Coronary artery (tissue), 2 donors: ENCODE data around the gene AGPAT3.

ENCODE experiments used
- DNase-seq: peaks from one replicate; pipeline ENCODE4 v3.0.0-alpha.2; 2017; ENCODE audit warnings: low spot score
- H3K27ac ChIP-seq, 2 donors: fragments of 200-600 bp; sonication (generic); one replicate each; pipeline ENCODE4 v1.5.1; 2016 to 2019
- H3K4me3 ChIP-seq: fragments of 200-600 bp; sonication (generic); 2 replicates; pipeline ENCODE4 v1.5.1; 2016; ENCODE audit warnings: mild to moderate bottlenecking, moderate library complexity
- TF ChIP-seq, protein P1 (sequence below): fragments of 200-600 bp; sonication (generic); IDR thresholded peaks from one replicate; pipeline ENCODE4 v1.5.1; 2019; ENCODE audit warnings: antibody characterized with exemption

AGPAT3 gene

DNA sequence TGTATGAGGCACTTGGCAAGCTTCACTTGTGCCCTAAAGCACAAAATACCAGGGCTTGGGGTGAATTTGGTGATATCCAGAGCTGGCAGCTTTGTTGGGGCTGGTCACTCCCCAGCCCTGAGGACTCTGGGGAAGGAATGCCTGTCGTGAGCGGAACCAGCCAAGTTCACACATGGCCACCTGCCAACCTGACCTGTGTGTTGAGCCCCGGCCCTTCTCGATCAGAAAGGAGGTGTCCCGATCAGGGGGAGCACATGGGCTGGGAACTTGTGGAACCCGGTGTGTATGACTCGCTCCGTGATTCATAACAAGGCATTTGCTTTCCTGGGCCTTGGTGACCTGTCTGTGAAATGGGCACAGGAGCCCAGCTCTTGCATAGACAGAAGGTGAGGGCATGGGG is 43.1 kb downstream of the AGPAT3 start:
- TF ChIP-seq, protein P1, sequence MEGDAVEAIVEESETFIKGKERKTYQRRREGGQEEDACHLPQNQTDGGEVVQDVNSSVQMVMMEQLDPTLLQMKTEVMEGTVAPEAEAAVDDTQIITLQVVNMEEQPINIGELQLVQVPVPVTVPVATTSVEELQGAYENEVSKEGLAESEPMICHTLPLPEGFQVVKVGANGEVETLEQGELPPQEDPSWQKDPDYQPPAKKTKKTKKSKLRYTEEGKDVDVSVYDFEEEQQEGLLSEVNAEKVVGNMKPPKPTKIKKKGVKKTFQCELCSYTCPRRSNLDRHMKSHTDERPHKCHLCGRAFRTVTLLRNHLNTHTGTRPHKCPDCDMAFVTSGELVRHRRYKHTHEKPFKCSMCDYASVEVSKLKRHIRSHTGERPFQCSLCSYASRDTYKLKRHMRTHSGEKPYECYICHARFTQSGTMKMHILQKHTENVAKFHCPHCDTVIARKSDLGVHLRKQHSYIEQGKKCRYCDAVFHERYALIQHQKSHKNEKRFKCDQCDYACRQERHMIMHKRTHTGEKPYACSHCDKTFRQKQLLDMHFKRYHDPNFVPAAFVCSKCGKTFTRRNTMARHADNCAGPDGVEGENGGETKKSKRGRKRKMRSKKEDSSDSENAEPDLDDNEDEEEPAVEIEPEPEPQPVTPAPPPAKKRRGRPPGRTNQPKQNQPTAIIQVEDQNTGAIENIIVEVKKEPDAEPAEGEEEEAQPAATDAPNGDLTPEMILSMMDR: no peak
- H3K27ac ChIP-seq: no peak overlapping the region
- no peak overlapping the region for H3K4me3 ChIP-seq
- no peak for DNase-seq

DNA sequence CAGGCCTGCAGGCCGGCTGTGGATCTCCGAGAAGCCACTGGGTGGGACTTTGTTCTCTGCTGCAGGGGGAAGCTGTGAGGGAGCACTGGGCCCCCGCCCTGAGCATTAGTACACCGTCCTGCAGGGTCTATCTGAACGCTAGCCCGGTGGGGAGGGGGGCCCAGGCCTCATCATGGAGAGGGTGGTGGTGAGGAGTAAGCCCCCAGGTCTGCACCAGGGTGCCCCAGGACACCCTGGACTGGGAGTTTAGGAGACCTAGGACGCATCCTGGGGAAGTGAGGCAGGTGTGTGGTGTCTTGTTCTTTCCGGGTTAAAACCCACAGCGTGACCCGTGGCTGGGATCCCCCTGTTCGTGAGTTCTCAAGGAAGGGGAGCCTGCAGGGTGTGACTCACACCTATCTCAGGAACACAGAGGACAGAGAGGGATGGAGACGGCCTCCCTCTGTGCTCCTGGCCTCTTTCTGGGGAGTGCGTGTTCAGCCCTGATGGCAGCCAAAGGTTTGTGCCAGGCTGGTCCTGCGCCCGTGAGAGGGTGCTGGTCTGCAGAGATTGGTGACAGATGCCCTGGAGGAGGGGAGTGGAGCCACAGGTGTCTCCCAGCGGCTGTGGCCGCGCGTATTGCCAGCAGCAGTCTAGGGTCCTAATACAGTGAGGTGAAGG is 44.8 kb downstream of the AGPAT3 start:
- Histone ChIP-seq H3K4me3 (no peak overlapping the region), H3K27ac (no peak overlapping the region)
- TF ChIP-seq, protein P1: no peak
- DNase-seq: no peak

DNA sequence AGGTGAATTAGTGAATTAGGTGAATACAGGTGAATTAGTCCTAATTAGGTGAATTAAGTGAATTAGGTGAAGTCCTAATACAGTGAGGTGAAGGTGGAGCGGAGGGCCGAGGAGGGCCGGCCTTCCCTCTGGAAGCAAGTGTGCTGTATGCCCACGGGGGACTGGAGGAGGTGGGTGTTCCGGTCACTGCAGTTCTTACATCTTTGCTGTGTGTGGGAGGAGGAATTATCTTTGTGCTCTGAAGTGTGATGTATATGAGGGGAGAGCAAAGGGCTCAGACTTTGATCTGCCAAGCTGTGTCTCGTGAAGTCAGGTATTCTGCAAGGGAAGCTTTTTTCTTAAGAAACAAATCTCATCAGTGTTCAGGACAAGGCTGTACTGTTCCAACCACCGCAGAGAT is 45.4 kb downstream of the AGPAT3 start:
- DNase-seq: no peak
- TF ChIP-seq, protein P1: no peak
- H3K4me3 ChIP-seq: no peak overlapping the region
- H3K27ac ChIP-seq: no peak overlapping the region

DNA sequence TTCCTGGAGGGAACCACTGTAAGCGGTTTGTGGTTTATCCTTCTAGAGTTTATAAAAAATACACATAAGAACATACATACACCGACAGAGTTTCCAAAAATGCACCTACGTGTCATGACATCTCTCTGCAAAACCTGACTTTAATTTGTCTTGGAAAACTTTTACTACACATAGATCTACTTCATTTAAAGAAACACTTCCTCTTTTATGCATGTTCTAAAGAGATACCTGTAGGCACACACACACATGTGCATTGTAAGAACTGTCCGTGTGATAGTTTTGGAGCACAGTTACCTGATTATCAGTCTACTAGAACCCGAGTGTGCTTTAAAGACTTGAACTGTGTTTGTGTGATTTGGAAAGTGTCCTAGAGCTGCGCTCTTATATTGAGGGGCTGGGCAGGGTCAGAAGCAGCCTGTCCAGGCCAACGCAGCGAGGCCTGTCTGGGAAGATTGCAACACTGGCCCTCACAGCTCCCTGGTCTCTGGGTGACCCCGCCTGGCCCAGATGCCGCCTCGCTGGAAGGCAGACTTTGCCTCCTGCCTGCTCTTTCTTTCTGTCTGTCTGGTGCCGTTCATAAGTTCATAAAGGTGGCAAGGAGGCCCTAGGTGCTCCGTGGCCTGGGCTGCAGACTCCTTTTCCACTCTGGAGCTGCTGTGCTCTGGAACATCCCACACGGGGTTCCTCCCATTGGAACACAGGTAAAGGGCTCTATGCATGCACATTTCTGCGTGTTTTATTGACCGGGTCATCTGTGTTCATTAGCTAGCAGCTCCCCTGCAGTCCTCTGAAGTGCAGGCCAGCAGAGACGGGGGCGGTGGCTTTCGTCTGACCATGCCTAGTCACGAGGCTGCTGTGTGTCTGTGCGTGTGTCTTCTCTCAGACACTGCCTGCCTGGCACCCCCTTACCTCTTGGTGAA is 46.3 kb downstream of the AGPAT3 start:
- TF ChIP-seq, protein P1: no peak
- Histone ChIP-seq H3K4me3 (no peak overlapping the region), H3K27ac (no peak overlapping the region)
- DNase-seq: no peak

DNA sequence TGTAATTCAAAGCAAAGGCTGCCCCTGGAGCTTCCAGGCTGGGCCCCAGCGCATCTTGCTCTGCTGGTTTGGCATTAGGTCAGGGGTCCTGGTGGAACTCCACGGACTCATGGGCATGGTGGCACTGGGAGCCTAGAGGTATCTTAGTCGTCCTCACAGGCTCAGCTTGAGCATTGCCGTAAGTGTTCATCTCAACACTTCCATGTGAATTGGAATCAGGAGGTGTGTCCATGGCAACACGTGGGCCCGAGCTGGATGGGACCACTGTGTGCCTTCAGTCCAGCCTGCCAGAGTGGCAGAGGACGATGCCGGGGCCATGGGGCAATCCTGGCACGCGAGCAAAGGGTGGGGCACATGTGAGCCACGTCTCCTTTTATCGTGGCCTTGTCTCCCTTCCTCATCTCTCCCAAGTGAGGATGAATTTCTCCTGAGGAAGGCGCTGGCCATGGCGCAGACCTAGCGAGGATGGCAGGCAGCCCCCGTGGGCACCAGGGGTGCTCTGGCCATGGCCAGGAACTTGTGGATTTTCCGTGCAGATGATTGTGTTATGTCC is 47.0 kb downstream of the AGPAT3 start:
- no peak for DNase-seq
- Histone ChIP-seq H3K4me3 (no peak overlapping the region), H3K27ac (no peak overlapping the region)
- TF ChIP-seq, protein P1: no peak

DNA sequence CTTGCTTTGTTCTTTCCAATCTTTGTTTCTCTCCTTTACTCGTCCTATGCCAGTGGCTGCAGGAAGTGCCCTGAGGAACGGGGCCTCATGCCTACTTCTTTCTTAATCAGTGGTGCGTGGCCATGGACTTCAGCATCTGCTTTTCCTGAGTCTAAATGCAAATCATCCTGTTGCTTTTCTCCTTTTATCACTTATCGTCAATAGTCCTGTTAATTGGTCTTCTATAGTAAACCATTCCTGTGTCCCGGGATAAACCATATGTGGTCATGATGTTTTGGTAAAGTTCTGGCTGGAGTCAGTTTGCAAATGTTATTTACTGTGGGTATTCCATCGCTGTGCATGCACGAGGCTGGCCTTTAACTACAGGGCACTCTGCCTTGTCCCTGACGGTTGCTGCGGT is 47.5 kb downstream of the AGPAT3 start:
- no peak for DNase-seq
- H3K27ac ChIP-seq: no peak overlapping the region
- no peak overlapping the region for H3K4me3 ChIP-seq
- TF ChIP-seq, protein P1: no peak
